OCI-LY3 (cell line): ENCODE data around the gene CEACAM6.

Experiments used
- H2AFZ ChIP-seq: fragments of 200-600, 300-600 bp; shearing (Covaris generic); 2 replicates; pipeline ENCODE4 v1.6.0; 2014; ENCODE audit warnings: antibody characterized with exemption, low read depth, low read length
- H3K27ac ChIP-seq: fragments of 200-600, 300-600 bp; sonication (generic); 2 replicates; pipeline ENCODE4 v1.5.1; 2014; ENCODE audit warnings: mild to moderate bottlenecking, low read length, moderate library complexity, mixed read lengths
- H3K27me3 ChIP-seq: fragments of 200-600, 300-600 bp; sonication (generic); 2 replicates; pipeline ENCODE4 v1.6.1; 2014; ENCODE audit warnings: low read depth, low read length, mixed read lengths
- H3K36me3 ChIP-seq: fragments of 200-600, 300-600 bp; sonication (generic); replicated peaks from 2 replicates; pipeline ENCODE3; 2014; ENCODE audit warnings: low read depth, low read length, mixed read lengths
- H3K4me1 ChIP-seq: fragments of 300-600, 200-600 bp; sonication (generic); 2 replicates; pipeline ENCODE4 v1.6.1; 2014; ENCODE audit warnings: low read length, mixed read lengths
- H3K4me2 ChIP-seq: fragments of 200-600, 300-600 bp; sonication (generic); 2 replicates; pipeline ENCODE4 v1.6.1; 2014; ENCODE audit warnings: low read length, mixed read lengths
- H3K4me3 ChIP-seq: fragments of 300-600, 200-600 bp; sonication (generic); 2 replicates; pipeline ENCODE4 v1.5.1; 2014; ENCODE audit warnings: antibody characterized with exemption, mild to moderate bottlenecking, low read length, moderate library complexity
- H3K79me2 ChIP-seq: fragments of 300-600, 200-600 bp; shearing (Covaris generic); 2 replicates; pipeline ENCODE4 v1.6.1; 2014; ENCODE audit warnings: mild to moderate bottlenecking, low read length, mixed read lengths
- H3K9ac ChIP-seq: fragments of 300-600, 200-600 bp; shearing (Covaris generic); 2 replicates; pipeline ENCODE4 v1.6.0; 2014; ENCODE audit warnings: mild to moderate bottlenecking, low read length, moderate library complexity
- H3K9me3 ChIP-seq: fragments of 200-600, 300-600 bp; shearing (Covaris generic); 2 replicates; pipeline ENCODE4 v1.6.1; 2014; ENCODE audit warnings: low read length, mixed read lengths; ENCODE audit not compliant: insufficient read depth
- H4K20me1 ChIP-seq: fragments of 200-600, 300-600 bp; sonication (generic); 2 replicates; pipeline ENCODE4 v1.6.1; 2016; ENCODE audit warnings: low read length, mixed read lengths; ENCODE audit not compliant: insufficient read depth
- CTCF ChIP-seq: fragments of 200-600, 300-600 bp; sonication (generic); IDR thresholded peaks from 2 replicates; pipeline ENCODE4 v1.5.1; 2014; ENCODE audit warnings: antibody characterized with exemption, low read length, low read depth
- EZH2phosphoT487 ChIP-seq: fragments of 200-600 bp; shearing (Covaris generic); IDR thresholded peaks from 2 replicates; pipeline ENCODE4 v1.6.1; 2018; ENCODE audit warnings: antibody characterized with exemption, mixed run types, low read depth

Gene CEACAM6

GRCh38 chr19:41734585-41734984 is 20.7 kb upstream of the CEACAM6 start:
- Histone ChIP-seq H3K4me1 (no peaks in the 10 kb centered on the region), H3K27me3 (peaks cover 66% of the 10 kb centered on the region), H3K36me3 (no peaks in the 10 kb centered on the region), H3K4me2 (no peak overlapping the region), H3K27ac (no peak overlapping the region), H3K9me3 (no peaks in the 10 kb centered on the region), H4K20me1 (no peaks in the 10 kb centered on the region), H3K4me3 (no peak overlapping the region), H3K79me2 (no peaks in the 10 kb centered on the region), H3K9ac (no peak overlapping the region), H2AFZ (no peak overlapping the region)
- no peak for TF ChIP-seq CTCF
- TF ChIP-seq EZH2phosphoT487, result no peak

GRCh38 chr19:41735071-41735600 is 20.2 kb upstream of the CEACAM6 start:
- Histone ChIP-seq H2AFZ (no peak overlapping the region), H3K4me3 (no peak overlapping the region), H4K20me1 (no peaks in the 10 kb centered on the region), H3K27me3 (peaks cover 71% of the 10 kb centered on the region), H3K36me3 (no peaks in the 10 kb centered on the region), H3K4me2 (no peak overlapping the region), H3K9ac (no peak overlapping the region), H3K9me3 (no peaks in the 10 kb centered on the region), H3K4me1 (no peaks in the 10 kb centered on the region), H3K79me2 (no peaks in the 10 kb centered on the region), H3K27ac (no peak overlapping the region)
- no peak for TF ChIP-seq CTCF
- no peak for TF ChIP-seq EZH2phosphoT487

GRCh38 chr19:41739361-41739760 is 16.0 kb upstream of the CEACAM6 start:
- no peaks in the 10 kb centered on the region for H3K79me2 ChIP-seq
- peaks cover 50% of the 10 kb centered on the region for H3K27me3 ChIP-seq
- H3K9me3 ChIP-seq, result no peaks in the 10 kb centered on the region
- H3K4me3 ChIP-seq, result no peak overlapping the region
- no peak overlapping the region for H3K4me2 ChIP-seq
- H4K20me1 ChIP-seq, result no peaks in the 10 kb centered on the region
- H3K36me3 ChIP-seq, result no peaks in the 10 kb centered on the region
- no peak overlapping the region for H3K27ac ChIP-seq
- H3K4me1 ChIP-seq, result no peaks in the 10 kb centered on the region
- TF ChIP-seq EZH2phosphoT487 (no peak), CTCF (no peak)
- no peak overlapping the region for H3K9ac ChIP-seq
- no peak overlapping the region for H2AFZ ChIP-seq

- H3K36me3 ChIP-seq, result no peaks in the 10 kb centered on the region
- H3K4me3 ChIP-seq, result no peak overlapping the region
- H2AFZ ChIP-seq, result no peak overlapping the region
- no peaks in the 10 kb centered on the region for H4K20me1 ChIP-seq
- H3K79me2 ChIP-seq, result no peaks in the 10 kb centered on the region
- H3K27ac ChIP-seq, result no peak overlapping the region
- H3K27me3 ChIP-seq, result peaks cover 48% of the 10 kb centered on the region
- no peaks in the 10 kb centered on the region for H3K9me3 ChIP-seq
- H3K4me2 ChIP-seq, result no peak overlapping the region
- H3K9ac ChIP-seq, result no peak overlapping the region
- H3K4me1 ChIP-seq, result no peaks in the 10 kb centered on the region
- no peak for TF ChIP-seq EZH2phosphoT487
- no peak for TF ChIP-seq CTCF
Measured at GRCh38 chr19:41740415-41741243, 14.7 kb upstream of the CEACAM6 start.
